Loucy (cell line): ENCODE data around the gene MOCS1.

Source experiments
- CTCF ChIP-seq: fragments of 200-600 bp; sonication (generic); conservative IDR thresholded peaks from 2 replicates; pipeline ENCODE4 v1.5.1; 2014; ENCODE audit warnings: mild to moderate bottlenecking, antibody characterized with exemption, low read length
- EZH2phosphoT487 ChIP-seq: fragments of 200-600 bp; IDR thresholded peaks from 2 replicates; pipeline ENCODE4 v1.6.1; 2018; ENCODE audit warnings: antibody characterized with exemption, mild to moderate bottlenecking, moderate library complexity, borderline replicate concordance

DNA sequence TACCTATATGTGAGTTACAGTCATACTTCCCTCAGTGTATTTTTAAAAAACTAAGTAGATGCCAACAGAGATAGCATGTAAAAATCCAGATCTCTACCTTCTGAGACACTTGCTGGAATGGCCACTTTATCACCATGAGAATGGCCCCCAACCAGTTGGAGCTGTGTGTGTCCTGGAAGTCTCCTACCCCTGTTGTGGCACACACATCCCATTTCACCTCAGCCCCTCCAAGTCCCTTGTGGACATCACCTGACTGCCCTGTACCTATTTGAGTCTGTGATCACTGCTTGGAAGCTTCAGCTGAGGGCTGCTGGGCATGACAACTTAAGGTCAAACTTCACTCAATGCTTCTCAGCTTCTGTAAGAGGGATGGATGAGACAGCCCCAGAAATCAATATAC lies 24.1 kb downstream of the MOCS1 start:
- TF ChIP-seq CTCF (no peak), EZH2phosphoT487 (no peak)
